Measurements from ENCODE around the gene BICC1.

The BICC1 gene

DNA sequence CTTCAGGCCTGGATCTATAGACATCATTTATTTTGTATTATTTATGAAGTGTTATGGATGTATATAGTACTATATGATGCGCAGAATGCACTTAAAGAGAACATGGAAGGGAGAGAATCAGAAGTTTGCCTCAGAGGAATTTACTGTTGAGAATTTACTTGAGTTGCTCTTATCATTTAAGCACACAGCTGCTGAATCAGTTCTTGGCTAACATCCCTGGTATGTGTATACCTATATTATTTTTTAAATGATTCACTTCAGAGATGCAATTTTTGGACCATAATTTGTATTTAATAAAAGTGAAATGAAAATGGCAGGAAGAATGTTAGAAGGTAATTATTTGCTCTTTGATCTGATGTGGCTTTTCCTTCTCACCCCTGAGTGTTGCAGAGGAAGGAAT, 191.6 kb downstream of the BICC1 start:
- no peak for DNase-seq

DNA sequence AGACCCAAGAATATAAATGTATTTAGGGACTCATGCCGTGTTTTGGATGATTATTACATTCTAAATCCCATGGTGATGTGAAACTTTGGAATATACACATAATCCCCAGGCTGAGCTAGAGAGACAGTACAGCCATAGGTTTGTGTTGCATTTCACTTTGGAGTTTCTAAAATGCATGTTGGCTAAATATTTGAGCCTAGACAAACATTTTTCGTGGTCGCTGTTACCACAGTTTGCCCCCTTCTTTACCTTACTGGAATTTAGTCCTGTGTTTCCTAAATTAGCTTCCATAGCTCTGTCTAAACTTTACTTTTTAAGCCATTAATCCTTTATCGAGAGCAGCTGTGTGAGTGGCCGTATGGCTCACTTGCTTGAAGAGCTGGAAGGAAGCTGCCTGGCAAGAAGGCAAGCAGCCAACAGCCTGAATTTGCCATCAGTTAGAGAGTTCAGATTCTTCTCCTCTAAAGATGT, 192.0 kb downstream of the BICC1 start:
- DNase-seq = no peak

DNA sequence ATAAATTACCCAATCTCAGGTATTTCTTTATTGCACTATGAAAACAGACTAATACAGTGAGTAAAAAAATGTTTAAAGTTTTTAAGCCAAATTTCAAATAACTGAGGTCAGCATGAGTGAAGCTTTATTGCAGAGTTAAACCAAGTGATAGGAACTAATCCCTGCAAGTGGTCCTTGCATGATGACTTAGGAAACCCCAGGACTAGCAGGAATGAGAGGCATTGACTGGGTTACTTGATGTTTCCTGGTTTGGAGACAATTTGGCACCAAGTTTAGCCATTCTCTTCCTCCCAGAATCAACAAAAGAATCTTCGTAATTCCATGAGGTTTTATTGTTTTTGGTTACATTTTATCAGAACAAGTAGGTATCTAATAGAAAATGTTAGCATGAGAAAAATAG, 194.2 kb downstream of the BICC1 start:
- DNase-seq = no peak

DNA sequence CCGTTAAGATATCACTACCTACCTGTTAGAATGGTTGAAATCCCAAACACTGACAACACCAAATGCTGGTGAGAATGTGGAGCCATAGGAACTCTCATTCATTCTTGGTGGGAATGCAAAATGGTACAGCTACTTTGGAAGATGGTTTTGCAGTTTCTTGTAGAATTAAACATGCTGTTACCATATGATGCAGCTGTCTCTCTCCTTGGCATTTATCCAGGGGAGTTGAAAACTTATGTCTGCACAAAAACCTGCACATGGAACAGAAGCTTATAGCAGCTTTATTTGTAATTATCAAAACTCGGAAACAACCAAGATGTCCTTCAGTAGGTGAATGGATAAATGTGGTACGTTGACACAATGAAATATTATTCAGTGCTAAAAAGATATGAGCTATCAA, 199.5 kb downstream of the BICC1 start:
- no peak for DNase-seq

DNA sequence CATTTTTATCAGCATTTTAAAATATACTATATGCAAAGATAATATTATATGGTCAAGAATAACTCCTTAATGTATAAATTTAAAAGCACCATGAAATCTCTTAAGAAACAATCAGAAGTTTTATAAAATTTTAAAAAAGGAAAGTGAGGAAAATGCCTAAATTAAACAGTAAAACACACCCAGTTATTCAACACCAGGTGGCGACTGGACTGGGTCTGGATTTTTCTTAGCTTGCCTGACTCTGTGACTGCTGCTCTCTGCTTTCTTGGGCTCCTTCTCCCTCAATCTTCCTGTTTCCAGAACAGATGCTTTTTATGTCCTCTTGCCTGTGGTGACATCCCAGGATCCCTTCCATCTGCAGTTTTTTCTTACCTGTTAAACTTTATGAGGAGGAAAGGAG, 200.3 kb downstream of the BICC1 start:
- no peak for DNase-seq

DNA sequence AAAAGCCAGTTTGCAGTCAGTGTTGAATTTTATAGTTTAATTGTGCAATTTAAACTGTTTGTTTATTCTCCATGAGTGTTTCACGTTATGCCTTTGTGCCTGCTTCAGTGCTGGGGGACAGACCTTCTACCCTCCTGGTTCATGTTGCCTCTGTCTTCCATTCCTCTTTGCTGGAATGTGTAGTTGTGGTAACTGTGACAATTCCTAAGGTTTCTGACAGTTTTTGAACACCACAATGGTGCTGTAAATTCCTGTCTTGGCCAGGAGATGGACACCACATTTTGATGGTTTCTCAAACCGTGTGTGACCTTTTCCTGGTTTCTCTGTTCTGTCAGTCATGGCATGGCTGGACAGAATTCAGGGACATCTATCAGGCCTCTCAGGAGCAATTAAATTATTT, 201.7 kb downstream of the BICC1 start:
- no peak for DNase-seq

DNA sequence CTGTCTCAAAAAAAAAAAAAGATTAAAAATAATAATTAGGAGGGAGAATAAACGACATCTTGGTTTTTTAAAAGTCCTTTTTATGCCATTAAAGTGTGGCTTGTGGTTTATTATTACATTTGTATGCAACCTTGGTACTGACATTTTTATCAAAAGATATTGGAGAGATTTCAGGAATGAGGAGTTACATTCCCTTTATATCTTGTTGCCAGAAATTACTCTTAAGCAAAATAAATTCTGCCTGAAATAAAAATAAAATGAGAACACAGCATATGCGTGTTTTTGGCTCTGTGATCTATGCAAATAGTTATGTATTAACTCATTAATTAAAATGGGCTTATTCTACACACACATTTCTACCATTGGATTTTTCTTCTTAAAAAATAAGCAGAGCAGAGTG, 202.4 kb downstream of the BICC1 start:
- DNase-seq = no peak

DNA sequence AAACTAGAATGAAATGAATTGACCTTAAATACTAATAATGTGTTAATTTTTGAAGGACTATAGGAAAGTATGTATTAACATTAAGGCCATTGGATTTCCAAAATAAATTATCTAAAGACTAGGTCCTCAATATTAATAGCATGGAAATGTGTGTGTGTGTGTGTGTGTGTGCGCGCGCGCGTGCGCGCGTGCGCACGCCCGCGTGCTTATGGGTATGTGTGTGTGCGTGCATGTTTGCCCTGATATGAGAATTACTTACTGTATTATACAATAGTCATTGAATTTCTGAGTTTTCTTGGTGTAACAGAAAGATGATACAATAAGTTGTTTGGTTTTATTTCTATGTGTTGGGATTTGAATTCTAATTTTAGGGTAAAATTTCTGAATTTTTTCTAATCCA, 205.9 kb downstream of the BICC1 start:
- no peak for DNase-seq

DNA sequence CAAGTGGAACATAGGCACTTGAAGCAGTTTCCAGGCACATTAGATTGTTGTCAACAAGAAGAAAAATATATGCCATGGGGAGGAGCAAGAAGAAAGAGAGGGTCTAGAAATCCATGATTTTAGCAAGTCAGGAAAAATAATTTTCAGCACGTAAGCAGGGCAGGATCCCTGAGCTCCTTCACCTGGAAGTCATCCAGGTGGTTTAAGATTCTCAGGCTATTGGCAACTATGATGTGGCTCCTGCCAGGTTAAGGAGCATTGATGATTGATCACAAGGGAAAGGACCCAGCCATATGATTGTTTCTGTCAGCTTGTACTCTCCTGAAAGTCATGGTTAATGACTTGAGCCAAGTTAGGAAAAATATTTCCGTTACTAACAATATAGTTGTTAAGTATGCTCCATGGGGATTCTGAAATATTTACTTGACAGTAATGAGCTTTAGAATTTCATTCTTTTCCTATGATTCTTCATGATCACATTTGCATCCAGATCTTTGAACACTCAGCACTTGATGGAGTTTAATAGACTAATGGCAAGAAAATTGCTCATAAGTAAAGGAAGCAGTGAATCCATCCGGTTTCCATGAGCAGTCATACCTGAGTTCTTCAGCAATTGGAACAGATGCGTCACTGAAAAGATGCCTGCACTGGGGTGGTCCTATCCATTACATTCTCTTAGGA, 209.1 kb downstream of the BICC1 start:
- no peak for DNase-seq

DNA sequence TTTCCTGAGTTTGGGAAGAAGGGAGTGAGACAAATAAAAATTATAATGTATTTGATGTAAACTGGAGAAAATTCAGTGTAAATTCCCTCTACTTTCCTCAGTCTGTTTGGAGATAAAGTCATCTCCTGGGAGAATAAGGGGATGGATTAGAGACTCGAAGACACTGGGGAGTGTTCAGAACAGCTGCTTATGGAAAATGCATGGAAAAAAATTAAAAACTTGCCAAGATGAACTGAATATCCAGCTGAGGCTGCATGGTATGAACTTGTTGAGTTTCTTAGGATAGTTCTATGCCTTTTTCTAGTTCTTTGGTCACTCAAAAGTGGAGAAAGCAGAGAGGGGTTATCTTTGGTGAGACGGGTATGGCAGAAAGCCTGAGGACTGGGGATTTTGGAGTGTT, 210.5 kb downstream of the BICC1 start:
- no peak for DNase-seq

DNA sequence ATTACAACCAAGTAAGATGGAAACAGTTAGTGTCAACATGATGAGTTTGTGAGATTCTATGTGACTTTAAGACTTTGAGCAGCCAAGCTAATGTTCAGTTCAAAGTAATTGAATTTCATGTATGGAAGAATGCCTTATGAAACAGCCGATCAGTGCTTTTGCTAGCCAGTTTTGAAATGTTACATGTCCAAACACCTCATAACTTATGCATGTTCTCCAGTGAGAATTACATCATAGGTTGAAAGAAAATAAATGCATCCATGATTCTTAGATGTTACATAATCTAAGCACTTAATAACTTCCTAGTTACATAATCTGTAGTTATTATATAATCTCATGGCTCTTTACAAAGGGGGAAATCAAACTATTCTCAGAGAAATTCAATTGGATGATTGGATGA, 211.3 kb downstream of the BICC1 start:
- DNase-seq = no peak

DNA sequence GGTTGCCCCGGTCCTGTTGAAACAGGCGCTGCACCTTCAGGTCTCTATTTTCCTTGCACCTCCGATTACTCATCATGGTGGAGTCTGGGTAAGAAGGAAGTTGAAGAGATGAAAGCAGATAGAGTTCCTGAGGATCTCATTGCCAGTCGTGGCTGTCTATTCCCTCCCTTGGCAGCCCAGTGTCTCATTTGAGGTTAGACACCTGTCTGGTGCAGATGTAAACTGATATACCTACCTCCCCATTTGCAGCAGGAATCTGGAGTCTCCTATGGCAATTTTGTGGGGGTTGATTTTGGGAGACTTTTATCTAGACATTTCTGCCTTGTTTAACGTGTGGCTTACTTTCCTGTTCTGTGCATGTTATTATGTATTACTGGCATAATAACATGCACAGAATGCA, 212.1 kb downstream of the BICC1 start:
- no peak for DNase-seq

DNA sequence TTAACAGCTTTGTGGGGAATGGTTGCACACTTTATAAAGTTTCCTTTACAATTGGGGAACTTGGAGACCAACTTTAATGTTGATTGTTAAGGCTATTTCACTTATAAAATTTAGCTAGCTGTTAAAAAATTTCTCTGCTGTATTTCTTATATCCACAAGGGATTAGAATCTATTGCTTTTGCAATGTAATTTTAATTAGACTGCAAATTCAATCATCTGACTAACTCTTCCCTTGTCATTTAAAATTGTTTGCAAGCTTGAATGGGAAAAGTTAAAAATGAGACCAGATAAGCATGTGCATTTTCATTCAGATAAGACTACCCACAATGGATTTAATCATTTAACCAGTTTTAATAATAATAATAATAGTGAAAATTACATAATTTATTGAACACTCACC, 213.2 kb downstream of the BICC1 start:
- DNase-seq = no peak

DNA sequence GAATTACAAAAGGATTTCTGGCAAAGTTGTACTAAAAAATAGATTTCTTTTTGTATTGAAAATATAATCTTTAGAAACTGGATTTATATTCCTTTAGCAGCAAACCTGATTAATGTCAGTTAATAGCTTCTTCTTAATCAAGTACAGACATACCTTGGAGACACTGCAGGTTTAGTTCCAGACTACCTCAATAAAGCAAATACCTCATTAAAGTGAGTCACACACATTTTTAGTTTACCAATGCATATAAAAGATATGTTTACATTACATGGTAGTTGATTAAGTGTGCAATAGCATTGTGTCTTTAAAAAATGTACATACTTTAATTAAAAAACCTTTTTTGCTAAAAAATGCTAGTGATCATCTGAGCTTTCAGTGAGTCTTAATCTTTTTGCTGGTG, 215.0 kb downstream of the BICC1 start:
- no peak for DNase-seq

DNA sequence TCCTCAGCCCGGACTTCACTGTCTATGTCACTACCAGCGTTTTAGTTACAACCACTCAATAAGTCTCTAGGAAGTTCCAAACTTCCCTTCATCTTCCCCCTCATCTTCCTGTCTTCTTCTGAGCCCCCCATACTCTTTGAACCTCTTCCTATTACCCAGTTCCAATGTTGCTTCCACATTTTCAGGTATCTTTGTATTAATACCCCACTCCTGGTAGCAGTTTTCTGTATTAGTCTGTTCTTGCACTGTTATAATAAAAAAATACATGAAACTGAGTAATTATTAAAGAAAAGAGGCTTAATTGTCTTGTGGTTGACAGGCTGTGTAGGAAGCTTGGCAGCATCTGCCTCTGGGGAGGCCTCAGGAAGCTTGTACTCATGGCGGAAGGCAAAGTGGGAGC, 218.6 kb downstream of the BICC1 start:
- no peak for DNase-seq

DNA sequence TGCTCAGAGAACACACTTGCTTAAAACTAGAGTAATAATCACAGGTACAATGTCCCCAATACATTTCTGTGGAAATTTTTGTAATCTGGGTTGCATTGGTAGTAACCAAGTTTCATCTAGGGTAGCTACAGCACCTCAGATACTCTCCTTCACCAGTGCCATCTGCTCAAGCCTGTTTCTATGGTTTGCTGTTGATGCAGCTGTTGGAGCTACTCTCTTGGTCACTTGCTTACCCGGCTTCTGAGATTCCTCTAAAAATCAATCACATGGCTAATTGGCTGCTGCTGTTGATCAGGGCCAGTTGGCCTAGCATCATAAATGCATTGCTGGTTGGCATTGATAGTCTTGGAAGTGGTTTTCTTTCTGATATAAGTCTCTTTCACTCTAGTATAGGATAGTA, 220.8 kb downstream of the BICC1 start:
- DNase-seq = no peak

DNA sequence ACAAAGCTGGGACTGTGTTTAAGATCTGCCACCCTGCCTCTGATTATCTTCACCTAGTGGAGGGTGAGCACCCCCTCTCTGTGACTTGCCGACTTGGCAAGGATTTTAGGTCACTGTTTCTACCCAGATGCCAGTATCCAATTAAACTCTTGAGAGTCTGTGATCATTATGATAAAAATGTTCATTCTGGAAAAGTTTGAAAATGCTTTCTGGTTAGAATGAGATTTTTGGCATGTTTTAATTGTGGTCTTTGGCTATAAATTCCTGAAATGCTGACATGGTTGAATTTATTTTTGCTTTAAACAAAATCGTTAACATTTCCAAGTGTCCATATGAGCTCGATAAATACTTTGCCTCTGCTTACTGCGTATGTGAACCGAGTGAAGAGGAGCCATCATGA, 221.4 kb downstream of the BICC1 start:
- DNase-seq = no peak

DNA sequence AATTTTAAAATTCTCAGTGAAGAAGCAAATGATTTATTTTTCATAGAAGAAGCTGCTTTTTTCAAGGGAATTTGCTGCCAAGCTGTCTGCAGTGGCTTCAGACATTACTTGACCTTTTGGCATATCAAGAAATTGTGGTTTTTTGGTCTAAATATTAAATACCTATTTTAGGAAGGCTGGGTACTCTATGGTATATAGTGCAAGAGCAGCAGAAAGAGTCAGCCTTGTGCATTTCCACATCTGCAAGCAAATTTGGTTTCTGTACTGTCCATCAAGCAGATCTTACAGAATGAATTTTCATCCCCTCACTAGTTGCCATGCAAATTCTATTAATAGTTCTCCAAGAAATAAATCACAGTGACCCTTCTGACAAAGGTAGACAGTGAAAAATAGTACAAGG, 222.0 kb downstream of the BICC1 start:
- no peak for DNase-seq

DNA sequence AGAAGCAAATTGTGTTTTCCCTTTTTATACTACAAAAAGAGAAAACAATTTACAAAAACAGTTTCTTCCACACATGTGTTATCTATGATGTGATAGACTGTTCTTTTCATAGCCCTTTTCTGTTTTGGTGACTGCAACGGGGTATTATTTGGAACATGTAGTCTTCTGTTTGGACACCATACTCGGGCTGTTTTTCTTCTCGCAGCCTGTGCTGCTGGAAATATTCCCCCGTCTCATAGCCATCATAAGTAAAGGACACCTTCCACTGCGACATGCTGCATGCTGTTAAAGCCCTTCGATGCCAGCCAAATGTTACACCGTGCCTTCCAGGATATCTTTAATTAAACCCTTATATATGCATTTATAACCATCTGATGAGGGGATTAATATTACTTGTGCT, 222.4 kb downstream of the BICC1 start:
- no peak for DNase-seq

DNA sequence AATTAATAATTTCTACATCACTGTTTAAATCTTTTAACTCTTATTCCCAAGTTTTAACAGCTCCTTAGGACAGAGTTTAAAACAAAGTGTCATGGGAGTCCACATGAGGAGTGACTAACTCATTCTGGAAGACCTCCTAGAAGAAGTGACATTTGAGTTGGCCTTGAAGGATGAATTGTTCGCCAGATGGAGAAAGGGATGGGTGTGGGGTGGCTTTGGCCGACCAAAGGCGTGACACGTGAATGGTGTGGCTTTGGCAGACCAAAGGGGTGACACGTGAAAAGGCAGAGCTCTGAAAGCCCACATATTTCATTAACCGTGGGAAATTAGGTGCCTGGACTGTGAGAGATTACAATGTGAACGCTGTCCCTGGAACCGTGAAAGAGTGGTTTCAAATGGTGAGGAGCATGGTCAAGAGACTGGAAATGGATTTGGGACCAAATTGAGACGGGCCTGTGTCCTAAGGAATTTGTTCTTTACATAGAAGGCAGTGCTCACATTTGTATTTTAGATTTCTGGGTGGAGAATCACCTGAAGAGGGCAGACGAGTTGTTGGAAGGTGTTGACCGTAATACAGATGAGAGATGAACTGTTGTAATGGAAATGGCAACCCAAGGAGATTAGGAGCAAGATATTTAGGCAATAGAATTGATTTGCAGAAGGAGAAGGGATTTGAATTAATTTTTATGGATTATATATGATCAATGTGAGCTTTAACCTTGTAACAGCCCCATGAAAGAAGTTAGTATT, 228.1 kb downstream of the BICC1 start:
- DNase-seq = no peak

DNA sequence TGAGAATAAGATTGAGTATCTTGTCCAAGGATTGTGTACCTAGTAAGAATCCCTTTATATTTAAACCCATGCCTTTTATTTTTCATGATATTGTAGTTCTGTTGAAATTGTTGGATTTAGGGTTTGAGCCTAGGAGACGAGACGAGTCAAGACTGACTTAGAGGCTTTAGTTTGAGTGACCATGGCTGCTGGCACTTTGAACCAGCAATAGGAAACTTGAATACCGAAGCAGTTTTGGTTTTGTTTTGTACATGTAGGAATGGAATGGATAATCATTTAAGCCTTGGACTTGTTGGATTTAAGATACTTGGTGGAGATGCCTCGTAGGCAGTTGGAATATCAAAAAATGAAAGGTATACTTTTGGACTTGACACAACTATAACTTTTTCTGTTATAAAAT, 229.0 kb downstream of the BICC1 start:
- DNase-seq = no peak

DNA sequence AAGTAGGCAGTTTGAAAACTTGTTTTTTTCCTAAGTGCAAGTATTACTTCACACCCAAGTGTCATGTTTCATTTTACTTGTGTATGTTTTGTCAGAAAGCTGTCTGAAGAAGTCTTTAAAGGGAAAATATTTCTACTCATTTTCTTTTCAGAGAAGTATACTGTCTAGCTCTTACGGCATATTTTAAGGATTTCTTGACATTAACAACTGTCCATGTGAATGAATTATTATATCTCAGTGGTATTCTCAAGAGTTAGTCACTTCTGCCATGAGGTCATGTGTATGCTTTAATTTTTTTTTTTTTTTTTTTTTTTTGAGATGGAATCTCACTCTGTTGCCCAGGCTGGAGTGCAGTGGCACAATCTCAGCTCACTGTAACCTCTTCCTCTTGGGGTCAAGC, 229.5 kb downstream of the BICC1 start:
- DNase-seq = no peak

DNA sequence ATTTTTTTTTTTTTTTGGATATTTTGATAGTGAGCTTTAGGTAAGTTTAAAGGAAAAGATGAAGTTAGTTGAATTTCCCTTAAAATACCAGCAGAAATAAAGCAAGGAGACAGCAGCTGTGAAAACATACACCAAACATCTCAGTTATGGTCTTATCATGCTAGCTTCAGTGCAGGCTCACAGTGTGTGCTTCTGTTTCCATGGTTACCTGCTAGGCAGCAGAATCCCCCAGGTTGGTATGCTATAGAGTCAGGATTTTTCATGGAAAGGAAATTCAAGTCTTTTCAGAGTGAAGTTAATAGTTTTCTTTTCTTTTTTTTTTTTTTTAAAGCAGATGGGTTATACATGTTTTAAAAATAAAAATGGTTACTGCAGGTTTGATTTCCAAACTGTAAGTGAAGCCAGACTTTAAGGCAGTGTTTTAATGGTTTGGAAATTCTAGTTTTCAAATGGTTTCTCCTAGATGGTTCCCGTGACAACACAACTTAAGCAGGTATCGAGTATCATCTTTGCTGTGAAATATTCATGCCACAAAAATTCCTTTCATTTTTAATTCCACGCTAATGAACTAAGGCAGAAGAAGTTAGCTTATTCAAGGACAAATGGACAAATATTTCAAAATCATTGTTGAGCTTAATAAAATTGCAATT, 230.9 kb downstream of the BICC1 start:
- DNase-seq = no peak

Data from right kidney (tissue), 1 donor.